Medulla oblongata (tissue), 1 donor: ENCODE measurements around the gene MATCAP1.
A peak's percentile ranks its signal among the peaks of the same experiment; 100 is the strongest.

ENCODE experiments used
- DNase-seq: peaks from one replicate; pipeline ENCODE4 v3.0.0-alpha.2; 2015; ENCODE audit errors: extremely low spot score

The MATCAP1 gene

GRCh38 chr16:67183627-67184452, at the start of gene MATCAP1:
MATCAP1 (minus strand) TSS chr16:67183963; CDS start chr16:67180610, 3,353 bp downstream.
- DNase-seq = peak; percentile 98

DNA sequence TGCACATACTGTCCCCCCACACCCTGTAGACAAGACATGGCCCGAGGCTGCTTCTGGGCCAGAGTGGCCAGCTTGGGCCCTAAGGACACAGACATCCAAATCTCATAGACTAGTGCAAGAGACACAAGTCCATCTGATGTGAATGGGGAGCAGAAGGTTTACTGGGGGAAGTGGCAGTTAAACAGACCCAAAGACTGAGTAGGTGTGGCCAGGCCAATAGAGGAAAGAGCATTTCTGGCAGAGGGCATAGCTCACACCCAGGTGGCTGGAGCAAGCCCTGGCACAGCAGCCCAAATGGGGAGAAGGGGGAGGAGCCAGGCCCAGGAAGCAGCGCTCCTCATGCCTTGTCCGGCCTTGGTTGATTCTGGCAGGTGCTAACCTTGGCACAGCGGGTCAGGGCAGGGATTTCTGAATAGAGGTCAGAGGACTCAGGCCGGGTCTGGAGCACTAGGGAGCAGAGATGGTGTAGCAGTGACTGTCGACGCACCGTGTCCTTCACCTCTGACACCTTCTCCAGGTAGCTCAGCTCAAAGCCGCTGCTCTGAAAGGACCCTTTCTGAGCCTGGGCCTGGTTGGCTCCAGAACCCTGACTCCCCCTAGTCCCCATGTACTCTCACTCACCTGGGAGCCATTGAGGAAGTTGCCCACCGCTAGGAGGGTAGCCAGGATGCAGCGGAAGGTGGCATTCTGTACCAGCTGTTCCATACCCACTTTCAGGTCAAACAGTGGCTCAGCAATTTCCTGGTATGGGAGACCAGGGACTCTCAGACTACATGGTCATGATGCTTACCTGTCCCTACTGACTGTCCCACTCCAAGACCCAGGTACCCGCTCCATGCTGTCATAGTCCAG, 47.3 kb upstream of the MATCAP1 start:
- no peak for DNase-seq

DNA sequence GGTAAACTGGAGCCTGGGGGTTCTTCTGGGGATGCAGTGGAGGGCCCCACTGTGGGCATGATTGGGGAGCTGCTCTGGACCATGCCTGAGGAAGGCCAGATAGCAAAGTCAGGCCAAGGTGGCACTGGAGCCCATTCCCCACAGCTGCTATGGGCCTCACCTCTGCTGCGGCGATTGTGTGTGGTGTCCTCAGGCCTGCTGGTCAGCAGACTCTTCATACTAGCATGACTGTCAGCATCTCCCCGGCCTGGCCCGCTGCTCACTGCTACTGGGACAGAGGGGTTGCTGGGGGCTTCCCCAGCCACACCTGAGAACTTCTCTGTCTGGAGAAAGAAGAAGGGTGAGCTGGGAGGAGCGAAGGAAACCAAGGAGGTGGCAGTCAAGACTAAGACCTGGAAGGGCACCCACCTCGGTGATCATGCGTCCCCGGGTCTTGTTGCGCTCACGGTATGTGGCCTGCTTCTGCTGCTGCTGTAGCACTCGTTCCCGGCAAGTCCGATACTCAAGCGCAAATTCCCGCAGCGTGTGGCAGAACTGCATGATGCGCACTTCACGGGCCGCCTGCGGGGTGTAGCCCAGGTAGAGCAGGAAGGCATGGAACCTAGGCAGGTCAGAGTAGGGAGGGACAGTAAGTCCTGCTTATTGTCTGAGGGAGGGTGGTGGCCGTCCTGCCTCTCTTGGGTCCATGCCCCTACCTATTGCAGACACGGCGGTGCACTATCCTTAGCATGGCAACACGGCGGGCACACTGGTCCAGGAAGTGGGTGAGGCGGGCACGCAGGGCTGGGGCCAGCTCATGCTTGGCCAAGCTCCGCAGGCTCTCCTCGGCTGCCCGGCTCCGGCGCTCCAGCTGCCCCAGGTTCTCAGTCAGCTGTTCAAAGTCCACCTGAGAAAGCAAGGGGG, 46.4 kb upstream of the MATCAP1 start:
- no peak for DNase-seq

DNA sequence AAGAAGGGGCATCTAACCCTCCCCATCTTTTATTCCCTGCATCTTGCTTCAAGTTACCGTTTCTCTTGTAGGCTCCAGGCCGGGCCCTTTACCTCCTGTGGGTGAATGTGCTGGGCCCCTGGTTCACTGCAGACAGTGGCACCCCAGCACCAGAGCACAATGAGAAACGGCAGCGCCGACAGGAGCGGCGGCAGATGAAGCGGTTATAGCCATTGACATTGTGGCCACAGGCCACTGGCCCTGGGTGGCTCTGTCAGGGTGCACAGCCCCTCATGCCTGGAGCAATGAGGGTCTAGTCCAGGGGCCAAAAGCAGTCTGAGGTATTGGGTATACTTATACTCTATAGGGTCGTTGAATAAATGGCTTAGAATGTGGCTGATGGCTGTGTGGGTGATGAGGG, 45.1 kb upstream of the MATCAP1 start:
- DNase-seq = no peak

DNA sequence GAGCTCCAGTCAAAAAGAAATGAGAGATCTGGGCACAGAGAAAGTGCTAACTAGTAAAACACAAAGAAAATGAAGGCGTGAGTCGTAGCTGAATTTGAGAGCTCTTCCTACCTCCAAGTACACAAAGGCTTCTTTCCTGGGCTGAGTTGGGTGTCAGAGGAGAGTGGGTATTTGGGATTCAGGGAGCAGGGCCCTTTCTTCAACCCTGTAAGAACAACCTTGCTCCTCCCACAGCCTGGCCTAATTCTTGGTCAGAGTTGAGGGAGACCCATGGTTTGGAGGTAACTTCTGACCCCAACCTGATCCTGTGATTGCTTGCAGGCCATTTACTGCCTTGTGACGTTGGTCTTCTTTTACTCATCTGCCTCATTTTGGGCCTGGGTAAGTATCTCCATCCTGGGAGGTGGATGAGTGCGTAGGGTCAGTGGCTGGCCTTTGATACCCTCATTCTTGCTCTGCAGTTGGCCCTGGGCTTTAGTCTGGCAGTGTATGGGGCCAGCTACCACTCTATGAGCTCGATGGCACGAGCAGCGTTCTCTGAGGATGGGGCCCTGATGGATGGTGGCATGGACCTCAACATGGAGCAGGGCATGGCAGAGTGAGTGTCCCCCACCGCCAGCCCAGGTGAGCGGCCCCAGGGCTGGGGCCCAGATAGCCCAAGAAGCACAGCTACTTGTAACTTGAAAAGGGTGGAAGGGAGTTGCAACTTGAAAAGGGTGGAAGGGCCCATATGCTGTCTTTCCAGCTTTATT, 44.4 kb upstream of the MATCAP1 start:
- no peak for DNase-seq

- DNase-seq = no peak
These were observed 43.8 kb upstream of the MATCAP1 start for GRCh38 chr16:67227567-67227921.

- DNase-seq = peak; percentile 99
These were observed 43.2 kb upstream of the MATCAP1 start, which contains the start of gene TMEM208 for GRCh38 chr16:67226804-67227566. TMEM208 (plus strand) TSS chr16:67227130; CDS start chr16:67227219, 89 bp downstream.

DNA sequence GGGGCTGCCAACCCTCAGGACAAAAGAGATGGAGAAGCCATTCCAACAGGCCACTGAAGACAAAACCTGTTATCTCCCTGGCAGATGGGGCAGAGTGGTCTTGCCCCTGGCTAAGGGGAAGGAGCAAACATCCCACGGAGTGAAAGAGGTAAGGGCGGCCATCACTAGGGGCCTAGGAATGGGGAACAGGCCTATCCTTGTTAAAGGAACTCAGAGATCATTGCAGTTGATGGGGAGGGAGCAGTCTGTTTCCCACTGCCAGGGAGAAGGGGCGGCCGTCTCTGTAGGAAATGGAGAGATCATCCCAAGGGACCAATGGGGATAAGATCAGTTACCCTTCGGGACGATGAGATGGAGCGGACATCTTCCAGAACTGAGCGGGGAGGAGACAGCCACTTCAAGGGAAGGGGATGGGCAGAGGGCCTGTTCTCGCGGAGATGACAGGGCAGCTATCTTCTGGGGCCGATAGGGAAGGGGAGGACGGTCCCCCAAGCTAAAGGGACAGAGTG, 42.6 kb upstream of the MATCAP1 start:
- DNase-seq = no peak

- DNase-seq = no peak
These were observed 40.2 kb upstream of the MATCAP1 start for GRCh38 chr16:67223992-67224391.

DNA sequence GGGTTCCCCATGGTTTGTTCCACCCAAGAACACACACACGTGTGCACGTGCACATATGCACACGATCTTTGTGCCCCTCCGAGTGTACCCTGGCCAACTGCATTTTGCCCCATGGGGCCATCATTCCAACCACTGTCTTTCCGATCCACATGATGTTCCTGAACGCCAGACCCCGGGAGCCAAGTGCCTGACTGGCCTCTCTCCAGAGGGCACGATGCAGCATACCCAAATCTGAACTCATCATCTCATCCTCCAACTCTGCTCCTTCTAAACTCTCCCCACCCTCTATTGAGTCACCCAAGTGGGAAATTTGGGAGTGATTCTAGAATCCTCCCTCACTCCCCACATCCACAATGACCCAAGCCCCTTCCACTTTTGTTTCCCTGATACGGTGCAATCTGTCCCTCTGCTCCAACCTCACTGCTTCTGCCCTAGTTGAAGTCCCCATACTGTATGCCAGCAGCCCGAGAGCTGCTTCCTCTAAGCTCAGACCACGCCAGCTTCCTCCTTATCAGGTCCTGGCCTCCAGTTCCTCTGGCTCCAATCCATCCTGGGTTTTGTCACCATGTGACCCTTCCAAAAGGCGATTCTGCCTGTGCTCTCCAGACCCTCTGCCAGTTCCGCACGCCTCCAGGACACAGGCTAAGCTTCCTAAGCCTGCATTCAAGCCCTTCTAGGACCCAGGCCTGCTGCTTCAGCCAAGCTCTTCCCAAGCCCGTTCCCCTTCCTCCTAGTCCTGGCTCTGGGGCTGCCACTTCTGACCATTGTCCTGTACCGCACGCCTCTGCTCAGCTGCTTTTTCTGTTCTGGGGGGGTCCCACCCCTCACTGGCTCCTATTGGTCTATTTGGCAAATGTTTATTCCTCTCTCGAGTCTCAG, 33.1 kb upstream of the MATCAP1 start:
- DNase-seq = peak; percentile 66

DNA sequence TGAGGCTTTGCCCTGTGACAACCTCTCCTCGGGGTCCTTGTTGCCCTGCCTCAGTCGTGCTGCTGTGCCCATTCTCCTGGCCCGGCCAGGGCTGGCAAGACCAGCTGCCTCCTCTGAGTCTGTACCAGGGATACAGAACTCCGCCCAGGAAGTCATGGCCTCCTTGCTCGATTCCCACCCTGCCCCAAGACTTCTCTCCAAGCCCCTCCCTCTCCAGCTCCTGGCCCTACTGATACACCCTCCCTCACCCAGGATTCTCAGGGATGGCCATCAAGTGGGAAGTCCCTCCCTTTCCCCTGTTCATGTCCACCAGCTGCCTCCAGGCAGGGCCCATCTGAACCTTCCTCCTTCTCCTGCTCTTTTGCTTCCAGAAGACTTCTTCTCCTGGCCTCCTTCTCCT, 31.9 kb upstream of the MATCAP1 start:
- DNase-seq = no peak

DNA sequence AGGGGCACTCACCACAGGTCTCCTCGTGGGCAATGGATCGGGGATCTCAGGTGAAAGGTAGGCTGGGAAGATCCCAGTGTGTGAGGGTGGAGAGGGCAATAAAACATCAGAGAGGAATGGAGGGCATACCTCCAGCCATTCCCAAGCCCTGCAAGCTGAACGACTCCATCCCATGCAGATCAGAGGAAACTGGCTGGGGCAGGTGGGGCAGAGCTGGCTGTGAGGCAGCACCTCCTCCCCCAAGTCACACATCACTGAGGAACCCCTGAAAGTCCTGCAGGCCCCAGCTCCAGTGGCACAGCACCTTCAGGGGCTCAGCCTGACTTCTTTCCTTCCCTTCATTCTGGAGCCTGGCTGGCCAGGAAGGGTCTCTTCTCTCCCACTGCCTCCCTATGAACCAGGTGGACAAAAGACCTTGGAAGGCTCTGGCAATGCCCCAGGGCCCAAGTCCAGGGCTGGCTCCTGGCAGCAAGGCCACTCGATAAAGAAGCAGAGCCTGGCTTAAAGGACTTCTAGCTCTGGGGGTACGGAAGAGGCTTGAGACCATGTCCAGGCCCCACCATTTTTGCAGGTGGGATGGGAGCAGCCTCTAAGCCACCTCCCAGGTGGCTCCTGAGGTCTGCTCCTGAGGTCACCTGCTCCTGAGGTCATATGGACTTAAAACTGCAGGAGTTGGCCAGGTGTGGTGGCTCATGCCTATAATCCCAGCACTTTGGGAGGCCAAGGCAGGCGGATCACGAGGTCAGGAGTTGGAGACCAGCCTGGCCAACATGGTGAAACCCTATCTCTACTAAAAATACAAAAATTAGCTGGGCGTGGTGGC, 29.6 kb upstream of the MATCAP1 start:
- no peak for DNase-seq

GRCh38 chr16:67212766-67213165, 29.0 kb upstream of the MATCAP1 start:
- DNase-seq = no peak

DNA sequence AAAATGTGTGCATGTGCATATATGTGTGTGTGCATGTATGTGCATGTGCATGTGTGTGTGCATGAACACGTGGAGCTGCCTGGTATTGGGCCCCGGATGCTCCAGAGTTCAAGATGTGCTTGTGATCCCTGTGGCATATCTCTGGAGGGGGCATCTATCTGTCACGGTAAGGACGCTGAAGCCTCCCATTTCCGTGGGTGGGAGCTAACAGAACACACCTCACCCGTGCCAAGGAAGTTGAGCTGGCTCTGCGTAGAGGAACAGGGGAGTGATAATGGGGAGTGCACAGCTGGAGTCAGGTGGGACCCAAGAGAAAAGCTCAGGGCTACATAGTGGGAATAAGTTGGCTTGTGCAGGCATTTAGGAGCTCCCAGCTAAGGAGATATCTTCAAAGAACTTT, 27.9 kb upstream of the MATCAP1 start:
- no peak for DNase-seq

DNA sequence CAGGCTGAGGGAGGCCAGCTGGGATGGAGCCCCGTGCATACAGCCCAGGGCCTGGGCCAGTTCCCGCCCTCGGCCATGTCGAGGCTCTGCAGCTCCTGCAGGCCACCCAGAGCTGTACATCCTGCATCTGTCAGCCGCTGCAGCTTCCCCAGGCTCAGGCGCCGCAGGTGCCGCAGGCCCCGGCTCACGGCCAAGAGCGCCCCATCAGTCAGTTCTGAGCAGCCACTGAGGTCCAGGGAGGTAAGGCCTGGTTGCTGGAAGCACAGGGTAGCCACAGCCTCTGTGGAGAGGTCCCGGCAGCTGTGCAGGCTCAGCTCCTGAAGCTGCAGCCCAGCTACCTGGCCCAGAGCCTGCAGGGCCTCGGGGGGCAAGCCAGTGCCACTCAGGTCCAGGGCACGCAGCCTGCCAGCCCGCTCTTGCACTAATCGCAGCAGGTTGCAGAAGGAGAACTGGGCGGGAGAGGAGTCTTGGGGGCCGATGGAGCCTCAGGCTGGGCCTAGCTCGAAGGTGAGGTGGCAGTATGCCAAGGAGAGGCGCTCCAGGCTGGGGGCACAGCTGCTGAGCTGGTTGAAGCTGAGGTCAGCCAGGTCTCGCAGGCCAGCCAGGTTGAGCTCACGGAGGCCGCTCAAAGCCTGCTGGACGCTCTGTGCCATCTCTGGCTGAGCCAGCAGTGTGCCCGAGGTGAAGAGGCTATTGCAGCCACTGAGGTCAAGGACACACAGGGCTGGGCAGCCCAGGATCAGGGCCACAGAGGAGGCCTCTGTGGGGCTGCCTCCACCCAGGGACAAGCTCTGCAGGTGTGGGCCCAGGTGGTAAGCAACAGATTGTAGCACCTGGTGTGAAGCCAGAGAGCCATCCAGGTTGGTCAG, 26.5 kb upstream of the MATCAP1 start:
- DNase-seq = no peak

DNA sequence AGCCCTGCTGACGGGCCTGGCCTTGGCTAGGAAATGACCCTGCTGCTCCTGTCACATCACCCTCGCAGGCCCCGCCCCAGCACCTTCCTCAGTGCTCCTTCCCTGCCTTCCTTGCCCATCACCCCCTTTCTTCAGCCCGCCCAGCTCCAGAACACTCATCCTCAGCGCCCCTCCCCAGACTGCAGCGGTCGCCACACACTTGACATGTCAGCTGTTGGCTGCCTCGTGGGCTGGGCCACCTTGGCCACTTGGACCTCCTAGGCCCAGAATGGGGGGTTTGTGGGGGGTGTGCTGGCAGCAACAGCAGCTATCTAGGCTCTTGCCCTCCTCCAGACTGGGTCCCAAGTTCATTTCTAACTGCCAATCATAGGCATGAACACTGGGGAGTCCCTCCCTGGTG, 25.8 kb upstream of the MATCAP1 start:
- DNase-seq = no peak
